Myocyte (in vitro differentiated cells): ENCODE data around the gene RELT. TPM values are rescaled to one million over a fixed set of nuclear protein-coding genes. Genes with fewer than 3 reads are reported as not detected.

ENCODE experiments used
- DNase-seq: peaks from one replicate; pipeline ENCODE4 v3.0.0-alpha.2; 2012; ENCODE audit warnings: low read depth
- total RNA-seq: library from RNA; depleted of rRNA; stranded (reverse); fragments of >200 nt; gene quantifications from 2 replicates; pipeline ENCODE4 v1.2.3, GENCODE V29; 2014

Gene RELT
- total RNA-seq, 1 donor from 2014 or later = 10.2 TPM

GRCh38 chr11:73372375-73372993 is 3.7 kb upstream of the RELT start:
- DNase-seq = peak; percentile 46

- peak; percentile 33 for DNase-seq
Measured at GRCh38 chr11:73374151-73374550, 2.0 kb upstream of the RELT start.

- no peak for DNase-seq
Measured at GRCh38 chr11:73375830-73376159, 404 bp upstream of the RELT start.

- DNase-seq = peak; percentile 59
Measured at GRCh38 chr11:73376803-73377629, 817 bp downstream of the RELT start.

GRCh38 chr11:73379189-73379880 is 3.1 kb downstream of the RELT start:
- no peak for DNase-seq

GRCh38 chr11:73380331-73380730 is 4.1 kb downstream of the RELT start:
- DNase-seq = no peak

- no peak for DNase-seq
Measured at GRCh38 chr11:73380897-73381410, 4.8 kb downstream of the RELT start.

GRCh38 chr11:73381589-73381988 is 5.4 kb downstream of the RELT start:
- DNase-seq = peak; percentile 41

GRCh38 chr11:73382183-73382582 is 6.0 kb downstream of the RELT start:
- no peak for DNase-seq

GRCh38 chr11:73382747-73383146 is 6.5 kb downstream of the RELT start:
- no peak for DNase-seq

- DNase-seq = no peak
Measured at GRCh38 chr11:73383249-73384124, 7.3 kb downstream of the RELT start.

- DNase-seq = no peak
Measured at GRCh38 chr11:73384125-73384441, 7.9 kb downstream of the RELT start.

GRCh38 chr11:73384531-73384871 is 8.3 kb downstream of the RELT start:
- DNase-seq = no peak

- DNase-seq = no peak
Measured at GRCh38 chr11:73384872-73385689, 8.9 kb downstream of the RELT start.

GRCh38 chr11:73386016-73386415 is 9.8 kb downstream of the RELT start:
- DNase-seq = no peak

- DNase-seq = no peak
Measured at GRCh38 chr11:73386546-73386945, 10.3 kb downstream of the RELT start.

- DNase-seq = no peak
Measured at GRCh38 chr11:73387594-73388264, 11.5 kb downstream of the RELT start.

- no peak for DNase-seq
Measured at GRCh38 chr11:73388265-73389133, 12.3 kb downstream of the RELT start.

GRCh38 chr11:73389134-73389525 is 12.9 kb downstream of the RELT start:
- no peak for DNase-seq
